WTC11 (cell line): ENCODE results near the gene SECISBP2. TPM values are rescaled to one million over a fixed set of nuclear protein-coding genes. Genes with fewer than 3 reads are reported as not detected.
A peak's percentile ranks its signal among the peaks of the same experiment; 100 is the strongest.

Experiments
- ATAC-seq: fragments of 200-7000 bp; cut with Tn5 transposase; 2 replicates; pipeline ENCODE4 v1.10.0; 2021; ENCODE audit warnings: mild to moderate bottlenecking, moderate library complexity
- CTCF ChIA-PET: fragments of 300-600 bp; sonication (Branson Sonifier 250); formaldehyde crosslinking; loops from one replicate; lab custom pipeline; 2021; ENCODE audit warnings: antibody characterized with exemption; lab: Charles Lee
- POLR2A ChIA-PET: fragments of 350-600 bp; sonication (Branson Sonifier 250); formaldehyde crosslinking; loops from one replicate; lab custom pipeline; 2021; ENCODE audit warnings: antibody characterized with exemption; lab: Charles Lee
- DNase-seq: peaks from one replicate; pipeline ENCODE4 v3.0.0; 2021; ENCODE audit warnings: low spot score
- H3K27ac Mint-ChIP-seq: 2 replicates; pipeline ENCODE4 v1.8.0; 2021; ENCODE audit warnings: mixed read lengths
- H3K27me3 Mint-ChIP-seq: 2 replicates; pipeline ENCODE4 v1.8.0; 2021; ENCODE audit warnings: low read depth, mild to moderate bottlenecking, moderate library complexity, mixed read lengths
- H3K36me3 Mint-ChIP-seq: 2 replicates; pipeline ENCODE4 v1.8.0; 2021; ENCODE audit warnings: mixed read lengths
- H3K4me1 Mint-ChIP-seq: 2 replicates; pipeline ENCODE4 v1.8.0; 2022; ENCODE audit warnings: mixed read lengths
- H3K4me3 Mint-ChIP-seq: 2 replicates; pipeline ENCODE4 v1.8.0; 2021; ENCODE audit warnings: mild to moderate bottlenecking, moderate library complexity, mixed read lengths
- H3K9me3 Mint-ChIP-seq: 2 replicates; pipeline ENCODE4 v1.8.0; 2021; ENCODE audit warnings: mixed read lengths
- ATF2 ChIP-seq: sonication (generic); formaldehyde crosslinking; IDR thresholded peaks from 2 replicates; pipeline ENCODE4 v1.8.1; 2022; ENCODE audit warnings: low read depth, missing genetic modification reagents, borderline replicate concordance
- ATF6 ChIP-seq: sonication (generic); formaldehyde crosslinking; IDR thresholded peaks from 2 replicates; pipeline ENCODE4 v1.8.1; 2023; ENCODE audit warnings: mild to moderate bottlenecking, missing genetic modification reagents
- CREB1 ChIP-seq: sonication (generic); formaldehyde crosslinking; IDR thresholded peaks from 2 replicates; pipeline ENCODE4 v1.8.0; 2023; ENCODE audit warnings: mild to moderate bottlenecking, missing genetic modification reagents
- CTCF ChIP-seq: fragments of 200-600 bp; IDR thresholded peaks from 2 replicates; pipeline ENCODE4 v1.8.0; 2022; ENCODE audit warnings: antibody characterized with exemption
- E2F1 ChIP-seq: sonication (generic); formaldehyde crosslinking; IDR thresholded peaks from 2 replicates; pipeline ENCODE4 v1.8.0; 2022; ENCODE audit warnings: mild to moderate bottlenecking, missing genetic modification reagents
- FOXK1 ChIP-seq: sonication (generic); formaldehyde crosslinking; IDR thresholded peaks from 2 replicates; pipeline ENCODE4 v1.8.0; 2022; ENCODE audit warnings: mild to moderate bottlenecking, moderate library complexity, missing genetic modification reagents
- GRHL2 ChIP-seq: fragments of 250-450 bp; sonication (Bioruptor Pico); IDR thresholded peaks from 2 replicates; pipeline ENCODE4 v1.8.0; 2022; ENCODE audit warnings: mild to moderate bottlenecking, moderate library complexity; ENCODE audit not compliant: insufficient replicate concordance, severe bottlenecking
- HMGA2 ChIP-seq: fragments of 250-450 bp; sonication (Bioruptor Pico); IDR thresholded peaks from 2 replicates; pipeline ENCODE4 v1.4.0; 2021; ENCODE audit warnings: mild to moderate bottlenecking, moderate library complexity
- IRF2 ChIP-seq: sonication (generic); formaldehyde crosslinking; IDR thresholded peaks from 2 replicates; pipeline ENCODE4 v1.8.0; 2022; ENCODE audit warnings: low read depth, missing genetic modification reagents, borderline replicate concordance
- MLX ChIP-seq: sonication (generic); formaldehyde crosslinking; IDR thresholded peaks from 2 replicates; pipeline ENCODE4 v1.8.1; 2023; ENCODE audit warnings: mild to moderate bottlenecking, missing genetic modification reagents, moderate library complexity
- MYBL2 ChIP-seq: sonication (generic); formaldehyde crosslinking; IDR thresholded peaks from 2 replicates; pipeline ENCODE4 v1.8.1; 2023; ENCODE audit warnings: mild to moderate bottlenecking, moderate library complexity, missing genetic modification reagents
- NR2C2 ChIP-seq: sonication (generic); formaldehyde crosslinking; IDR thresholded peaks from 2 replicates; pipeline ENCODE4 v1.8.0; 2022; ENCODE audit warnings: mild to moderate bottlenecking, missing genetic modification reagents
- SMAD3 ChIP-seq: sonication (generic); formaldehyde crosslinking; IDR thresholded peaks from 2 replicates; pipeline ENCODE4 v1.8.0; 2022; ENCODE audit warnings: missing genetic modification reagents, mild to moderate bottlenecking, borderline replicate concordance
- SMAD4 ChIP-seq: sonication (generic); formaldehyde crosslinking; IDR thresholded peaks from 2 replicates; pipeline ENCODE4 v1.8.0; 2022; ENCODE audit warnings: mild to moderate bottlenecking, missing genetic modification reagents
- STAT6 ChIP-seq: sonication (generic); formaldehyde crosslinking; conservative IDR thresholded peaks from 2 replicates; pipeline ENCODE4 v1.8.1; 2023; ENCODE audit warnings: mild to moderate bottlenecking, low read depth, missing genetic modification reagents, moderate library complexity
- TEAD1 ChIP-seq: sonication (generic); formaldehyde crosslinking; IDR thresholded peaks from 2 replicates; pipeline ENCODE4 v1.8.0; 2022; ENCODE audit warnings: mild to moderate bottlenecking, missing genetic modification reagents
- TEAD4 ChIP-seq: sonication (generic); formaldehyde crosslinking; IDR thresholded peaks from 2 replicates; pipeline ENCODE4 v1.8.0; 2022; ENCODE audit warnings: mild to moderate bottlenecking, missing genetic modification reagents
- USF1 ChIP-seq: sonication (generic); formaldehyde crosslinking; IDR thresholded peaks from 2 replicates; pipeline ENCODE4 v1.8.0; 2022; ENCODE audit warnings: mild to moderate bottlenecking, missing genetic modification reagents
- ZSCAN18 ChIP-seq: fragments of 250-450 bp; sonication (Bioruptor Pico); IDR thresholded peaks from 2 replicates; pipeline ENCODE4 v2.1.2; 2022; ENCODE audit warnings: mild to moderate bottlenecking, moderate library complexity
- total RNA-seq: library from RNA; stranded (reverse); gene quantifications from 3 replicates; pipeline ENCODE4 v1.2.3, GENCODE V29; 2021

Gene SECISBP2
- total RNA-seq, 1 experiment from 2014 or later: 66.2 TPM

GRCh38 chr9:89359751-89360261 lies 41.5 kb downstream of the SECISBP2 start (continued):
- TF ChIP-seq STAT6 (CRISPR knock-in tag) (no peak), NR2C2 (CRISPR knock-in tag) (no peak), SMAD3 (no peak), USF1 (no peak), CTCF (no peak)

GRCh38 chr9:89360465-89360864 lies 42.2 kb downstream of the SECISBP2 start:
- H3K9me3 Mint-ChIP-seq: no peaks in the 10 kb centered on the region
- H3K4me3 Mint-ChIP-seq: no peak overlapping the region
- ChIA-PET POLR2A (no interaction called here), CTCF (no interaction called here)
- no peak for TF ChIP-seq TEAD1 (CRISPR knock-in tag)
- H3K27me3 Mint-ChIP-seq: no peaks in the 10 kb centered on the region
- DNase-seq: no peak
- no peak overlapping the region for H3K27ac Mint-ChIP-seq
- no peaks in the 10 kb centered on the region for H3K4me1 Mint-ChIP-seq
- ATAC-seq: no peak
- peaks cover 57% of the 10 kb centered on the region for H3K36me3 Mint-ChIP-seq

- Mint-ChIP-seq H3K4me3 (no peak overlapping the region), H3K4me1 (no peaks in the 10 kb centered on the region), H3K9me3 (no peaks in the 10 kb centered on the region), H3K27ac (peak overlapping the region; percentile 6; the same call in 1 of the 2 replicates), H3K36me3 (peaks cover 53% of the 10 kb centered on the region), H3K27me3 (no peaks in the 10 kb centered on the region)
- POLR2A ChIA-PET: no interaction called here
- no peak for DNase-seq
- CTCF ChIA-PET: interaction anchor here (1.3 kb wide), 1 partner anchor 232 kb away, joined by 3 read pairs; no protein-coding TSS in a partner anchor
- no peak for ATAC-seq
- no peak for TF ChIP-seq ZSCAN18 (CRISPR knock-in tag)
- TF ChIP-seq MLX (CRISPR knock-in tag): no peak
- no peak for TF ChIP-seq HMGA2
- no peak for TF ChIP-seq GRHL2 (CRISPR knock-in tag)
- TF ChIP-seq CREB1 (CRISPR knock-in tag): no peak
- no peak for TF ChIP-seq MYBL2 (CRISPR knock-in tag)
- TF ChIP-seq TEAD4 (CRISPR knock-in tag): no peak
- no peak for TF ChIP-seq CTCF
- no peak for TF ChIP-seq IRF2 (CRISPR knock-in tag)
- no peak for TF ChIP-seq ATF6 (CRISPR knock-in tag)
- TF ChIP-seq FOXK1 (CRISPR knock-in tag): no peak
- no peak for TF ChIP-seq E2F1 (CRISPR knock-in tag)
- TF ChIP-seq ATF2 (CRISPR knock-in tag): no peak
- TF ChIP-seq SMAD4: no peak
Measured at GRCh38 chr9:89361031-89361430, 42.7 kb downstream of the SECISBP2 start.
